Small intestine (tissue), 7 donors: ENCODE measurements around the gene GFRAL. TPM values are rescaled to one million over a fixed set of nuclear protein-coding genes. Genes with fewer than 3 reads are reported as not detected.

ENCODE experiments used
- DNase-seq, 2 donors: peaks; one replicate each; pipeline versions ENCODE4 v3.0.0 to v3.0.0-alpha.2; 2013
- FAIRE-seq: peaks from 2 replicates; lab custom pipeline; 2012; peaks lifted over from hg19 to GRCh38; lab: Jason Lieb, UNC
- H3K27ac ChIP-seq, 3 donors: one replicate each; pipeline ENCODE4 v1.5.1; 2013; ENCODE audit warnings: low read length in 2 of 3, mild to moderate bottlenecking in 2 of 3, control low read depth in 1 of 3, inconsistent platforms in 1 of 3, low read depth in 1 of 3, moderate library complexity in 1 of 3
- H3K27me3 ChIP-seq, 3 donors: one replicate each; pipeline ENCODE4 v1.6.1; 2013; ENCODE audit warnings: low read length in 3 of 3, inconsistent platforms in 1 of 3; ENCODE audit not compliant: control insufficient read depth in 3 of 3, insufficient read depth in 3 of 3
- H3K36me3 ChIP-seq, 3 donors: one replicate each; pipeline ENCODE4 v1.6.1; 2013; ENCODE audit warnings: low read length in 3 of 3, inconsistent platforms in 1 of 3, low read depth in 1 of 3, mild to moderate bottlenecking in 1 of 3, moderate library complexity in 1 of 3; ENCODE audit not compliant: control insufficient read depth in 3 of 3, insufficient read depth in 2 of 3
- H3K4me1 ChIP-seq, 3 donors: one replicate each; pipeline ENCODE4 v1.6.1; 2013; ENCODE audit warnings: low read length in 2 of 3, inconsistent platforms in 1 of 3, low read depth in 1 of 3, mild to moderate bottlenecking in 1 of 3, moderate library complexity in 1 of 3; ENCODE audit not compliant: control insufficient read depth in 3 of 3, insufficient read depth in 2 of 3
- H3K4me3 ChIP-seq, 3 donors: one replicate each; pipeline ENCODE4 v1.5.1; 2013; ENCODE audit warnings: low read length in 3 of 3, control low read depth in 1 of 3, inconsistent platforms in 1 of 3, low read depth in 1 of 3, mild to moderate bottlenecking in 1 of 3, moderate library complexity in 1 of 3
- H3K9me3 ChIP-seq, 2 donors: one replicate each; pipeline ENCODE4 v1.6.1; 2013; ENCODE audit warnings: low read depth in 1 of 2, low read length in 1 of 2; ENCODE audit not compliant: control insufficient read depth in 2 of 2, insufficient read depth in 1 of 2
- WGBS, 3 donors: extraction: QIAGEN DNeasy Blood & Tissue Kit; methylation state at CpG; one replicate each; pipeline ENCODE4 v1.1.7; 2013; 5-methylcytosine and 5-hydroxymethylcytosine counted together
- polyA plus RNA-seq, 4 donors: library from polyadenylated mRNA; stranded (reverse) in 3 of 4; unstranded in 1 of 4; fragments of 200-250 nt in 3 of 4; fragments of 120-200 nt in 1 of 4; gene quantifications; one replicate each; pipeline versions ENCODE4 v1.2.1 to v1.2.3, GENCODE V29; 2013
- donor health status: healthy with polysubstance abuse.
- donor health status: control.
- donor health status: control.
- donor health status: Bipolar disorder and iron deficiency.
- donor health status: healthy.

The GFRAL gene
- polyA plus RNA-seq, 4 donors: not detected

- Histone ChIP-seq H3K4me3 (no peak overlapping the region), H3K9me3 (no peaks in the 10 kb centered on the region), H3K36me3 (no peaks in the 10 kb centered on the region), H3K27ac (no peak overlapping the region), H3K4me1 (no peaks in the 10 kb centered on the region), H3K27me3 (no peaks in the 10 kb centered on the region)
- 75 to 83% (median 83%) methylated on average over 5 of the region's 5 CpGs for WGBS, 3 donors
- FAIRE-seq (no peak), DNase-seq (no peak)
These were observed 27.8 kb upstream of the GFRAL start for GRCh38 chr6:55299286-55299985.

DNA sequence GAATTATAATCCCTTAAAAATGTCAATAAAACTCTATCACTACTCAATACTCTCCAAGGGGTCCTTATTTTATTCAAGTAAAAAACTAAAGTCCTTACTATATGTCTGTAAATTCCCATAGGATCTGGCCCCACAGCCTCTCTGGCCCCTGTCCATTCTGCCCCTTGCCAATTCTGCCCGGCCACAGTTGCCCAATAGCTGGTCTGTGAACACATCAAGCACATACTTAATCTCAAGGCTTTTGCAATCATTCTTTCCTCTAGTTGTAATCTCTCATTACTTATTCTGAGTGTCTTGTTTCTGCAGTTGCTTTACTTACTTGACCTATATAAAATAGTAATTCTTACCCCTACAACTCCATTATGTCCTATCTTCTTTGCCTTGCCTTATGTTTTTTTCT lies 22.5 kb upstream of the GFRAL start:
- 65 to 77% (median 68%) methylated on average over 1 of the region's 1 CpG for WGBS, 3 donors
- FAIRE-seq (no peak), DNase-seq (no peak)
- Histone ChIP-seq H3K4me3 (no peak overlapping the region), H3K9me3 (no peaks in the 10 kb centered on the region), H3K27me3 (no peaks in the 10 kb centered on the region), H3K4me1 (no peaks in the 10 kb centered on the region), H3K36me3 (no peaks in the 10 kb centered on the region), H3K27ac (no peak overlapping the region)

DNA sequence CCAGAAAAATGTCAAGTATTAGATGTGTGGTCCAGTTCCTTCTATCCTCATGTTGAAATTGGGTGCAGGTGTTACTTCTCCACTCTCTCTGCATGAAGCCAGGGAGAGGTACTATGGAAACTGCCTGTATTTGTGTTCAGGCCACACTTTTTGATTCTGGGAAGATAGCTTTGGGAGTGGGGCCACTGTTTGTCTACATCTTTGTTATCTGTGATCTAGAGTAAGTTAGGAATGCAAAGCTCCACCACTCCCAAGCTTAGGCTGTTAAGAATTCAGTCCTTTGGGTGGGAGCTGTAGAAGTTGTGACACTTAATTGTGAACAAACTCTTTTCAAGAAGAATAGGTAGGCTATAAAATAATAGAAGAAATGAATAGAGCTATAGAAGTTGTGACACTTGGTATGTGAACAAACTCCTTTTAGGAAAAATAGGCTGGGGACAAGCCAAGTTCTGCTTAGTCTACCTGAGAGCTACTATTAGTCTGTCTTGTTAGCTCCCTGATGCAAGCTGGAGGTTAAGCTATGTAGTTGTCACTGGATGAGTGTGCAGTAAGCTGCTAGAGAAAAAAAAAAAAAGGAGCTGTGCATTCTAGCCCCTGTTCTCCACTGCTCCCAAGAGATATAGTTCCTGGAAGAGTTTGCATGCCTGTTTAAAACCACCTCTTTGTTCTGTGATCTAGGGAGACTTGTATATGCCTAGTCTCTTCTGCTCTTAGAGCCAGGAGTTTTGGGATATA lies 7.1 kb upstream of the GFRAL start:
- Histone ChIP-seq H3K27me3 (no peaks in the 10 kb centered on the region), H3K27ac (no peak overlapping the region), H3K4me3 (no peak overlapping the region), H3K4me1 (no peaks in the 10 kb centered on the region), H3K36me3 (no peaks in the 10 kb centered on the region), H3K9me3 (no peaks in the 10 kb centered on the region)
- no peak for DNase-seq
- FAIRE-seq: no peak

GRCh38 chr6:55320696-55321086 lies 6.6 kb upstream of the GFRAL start:
- WGBS, 3 donors: 37 to 55% (median 50%) methylated on average over 2 of the region's 2 CpGs
- H3K9me3 ChIP-seq: no peaks in the 10 kb centered on the region
- no peak for DNase-seq
- H3K4me1 ChIP-seq: no peaks in the 10 kb centered on the region
- H3K27ac ChIP-seq: no peak overlapping the region
- H3K27me3 ChIP-seq: no peaks in the 10 kb centered on the region
- FAIRE-seq: no peak
- H3K4me3 ChIP-seq: no peak overlapping the region
- no peaks in the 10 kb centered on the region for H3K36me3 ChIP-seq

- Histone ChIP-seq H3K4me3 (no peak overlapping the region), H3K9me3 (no peaks in the 10 kb centered on the region), H3K27ac (no peak overlapping the region), H3K4me1 (no peaks in the 10 kb centered on the region), H3K27me3 (no peaks in the 10 kb centered on the region), H3K36me3 (no peaks in the 10 kb centered on the region)
- DNase-seq (no peak), FAIRE-seq (no peak)
- 57 to 60% (median 58%) methylated on average over 2 of the region's 2 CpGs for WGBS, 3 donors
These were observed 49.9 kb downstream of the GFRAL start for GRCh38 chr6:55377150-55377549.

- no peak for DNase-seq
- Histone ChIP-seq H3K4me3 (no peak overlapping the region), H3K9me3 (no peaks in the 10 kb centered on the region), H3K27me3 (no peaks in the 10 kb centered on the region), H3K27ac (no peak overlapping the region), H3K36me3 (no peaks in the 10 kb centered on the region), H3K4me1 (no peaks in the 10 kb centered on the region)
- FAIRE-seq: no peak
These were observed 52.2 kb downstream of the GFRAL start for GRCh38 chr6:55379471-55379870.

DNA sequence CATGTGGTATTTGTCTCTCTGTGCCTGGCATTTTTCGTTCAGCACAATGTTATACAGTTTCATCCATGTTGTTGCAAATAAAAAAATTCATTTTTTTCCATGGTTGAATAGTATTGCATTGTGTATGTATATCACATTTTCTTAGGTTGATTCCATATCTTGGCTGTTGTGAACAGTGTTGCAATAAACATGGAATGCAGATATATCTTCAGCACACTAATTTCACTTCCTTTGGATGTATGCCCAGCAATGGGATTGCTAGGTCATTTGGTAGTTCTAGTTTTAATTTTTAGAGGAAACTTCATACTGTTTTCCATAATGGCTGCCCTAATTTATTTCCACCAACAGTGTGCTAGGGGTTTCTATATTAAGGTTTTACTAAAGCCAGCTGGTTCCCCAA lies 52.6 kb downstream of the GFRAL start:
- 28 to 76% (median 55%) methylated on average over 1 of the region's 1 CpG for WGBS, 3 donors
- FAIRE-seq: no peak
- H3K4me1 ChIP-seq: no peaks in the 10 kb centered on the region
- no peaks in the 10 kb centered on the region for H3K27me3 ChIP-seq
- H3K9me3 ChIP-seq: no peaks in the 10 kb centered on the region
- no peak overlapping the region for H3K4me3 ChIP-seq
- H3K27ac ChIP-seq: no peak overlapping the region
- no peaks in the 10 kb centered on the region for H3K36me3 ChIP-seq
- DNase-seq: no peak

DNA sequence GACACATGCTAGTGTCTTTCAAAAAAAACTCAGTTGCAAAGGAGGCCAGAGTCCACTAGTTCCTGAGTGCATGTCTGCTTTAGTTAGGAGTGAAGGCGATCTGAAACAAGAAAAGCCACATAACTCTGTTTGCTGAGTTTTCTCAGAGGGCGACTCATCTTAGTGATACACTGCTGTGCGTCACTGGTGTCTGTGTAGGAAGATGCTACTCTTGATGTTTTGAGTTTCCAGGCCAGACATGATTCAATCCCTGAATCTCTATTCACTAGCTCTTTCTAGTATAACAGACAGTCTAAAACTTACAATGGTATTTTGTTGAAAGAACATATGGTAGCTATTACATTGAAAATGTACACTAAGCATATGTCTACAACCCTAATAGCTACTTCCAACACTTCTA lies 60.9 kb downstream of the GFRAL start:
- H3K27me3 ChIP-seq: no peaks in the 10 kb centered on the region
- FAIRE-seq: no peak
- H3K4me3 ChIP-seq: no peak overlapping the region
- no peak overlapping the region for H3K27ac ChIP-seq
- DNase-seq: no peak
- WGBS, 3 donors: 69 to 78% (median 72%) methylated on average over 3 of the region's 3 CpGs
- no peaks in the 10 kb centered on the region for H3K4me1 ChIP-seq
- no peaks in the 10 kb centered on the region for H3K9me3 ChIP-seq
- no peaks in the 10 kb centered on the region for H3K36me3 ChIP-seq
